ENCODE data around the gene ENTHD1. TPM values are rescaled to one million over a fixed set of nuclear protein-coding genes. Genes with fewer than 3 reads are reported as not detected.

ENTHD1 gene
- total and polyA plus RNA-seq, 2 of the 4 experiments (the other 2 are of a cell fraction) = not detected

- no peaks in the 10 kb centered on the region for H3K9me3 ChIP-seq (ENCODE audit: control insufficient read depth, insufficient read depth, low read length)
- H3K79me1 ChIP-seq (ENCODE audit: low read depth in 1 of 2, low read length in 2 of 2) = no peaks in the 10 kb centered on the region
- H3K23ac ChIP-seq (ENCODE audit: low read depth, low read length) = no peak overlapping the region
- no peak overlapping the region for H2BK20ac ChIP-seq (ENCODE audit: low read depth, low read length)
- H3K4me2 ChIP-seq (ENCODE audit: low read depth, low read length) = no peak overlapping the region
- ChIA-PET CTCF (no interaction called here), POLR2A (ENCODE audit: unreplicated experiment) (no interaction called here)
- H3K4ac ChIP-seq (ENCODE audit: low read depth, low read length) = no peak overlapping the region
- peaks cover 18% of the 10 kb centered on the region for H3K27me3 ChIP-seq (ENCODE audit: control insufficient read depth, insufficient read depth, low read length)
- no peak overlapping the region for H2AK5ac ChIP-seq (ENCODE audit: low read depth, low read length)
- in situ Hi-C loops (cut with MboI; ENCODE audit: low sequenced_read_pairs) (no loop called here), dilution Hi-C loops (cut with HindIII; ENCODE audit: low sequenced_read_pairs, unreplicated experiment) (no loop called here), intact Hi-C loops (cut with micrococcal nuclease) (loop anchor here (10.0 kb wide), 1 partner anchor 118 kb away; no protein-coding TSS in a partner anchor)
- DNase-seq (no peak), ATAC-seq (ENCODE audit: low read depth) (no peak)
- H3K4me1 ChIP-seq (ENCODE audit: control insufficient read depth, insufficient read depth, low read length) = no peaks in the 10 kb centered on the region
- no peaks in the 10 kb centered on the region for H3K9me1 ChIP-seq (ENCODE audit: insufficient read depth, low read length)
- no peak overlapping the region for H4K91ac ChIP-seq (ENCODE audit: insufficient read depth, low read depth, low read length)
- H2AK9ac ChIP-seq (replicated peaks; ENCODE audit: low read depth, low read length, poor library complexity) = no peak overlapping the region
- H2BK5ac ChIP-seq (ENCODE audit: low read depth, low read length, poor library complexity, severe bottlenecking) = no peak overlapping the region
- no CpG with 5 or more reads among the region's 1 CpG for WGBS, 2 experiments (ENCODE audit: extremely low coverage in 2 of 2, insufficient read length in 1 of 2)
- BruUV-seq (replicated peaks) = no TSS peak
- no peaks in the 10 kb centered on the region for H4K20me1 ChIP-seq (ENCODE audit: insufficient read depth, low read length)
- no peak overlapping the region for H3K18ac ChIP-seq (ENCODE audit: low read depth, low read length)
- H3K56ac ChIP-seq (ENCODE audit: extremely low read depth, insufficient read depth, low read length) = no peak overlapping the region
- H3K36me3 ChIP-seq (ENCODE audit: control insufficient read depth, insufficient read depth, low read length) = no peaks in the 10 kb centered on the region
- no peak overlapping the region for H2BK15ac ChIP-seq (ENCODE audit: low read depth, low read length)
- H3K4me3 ChIP-seq (ENCODE audit: insufficient read depth, low read depth, low read length) = no peak overlapping the region
- no peak overlapping the region for H2BK120ac ChIP-seq (ENCODE audit: low read depth, low read length)
- no peak overlapping the region for H3K9ac ChIP-seq (ENCODE audit: low read depth, low read length)
- TF ChIP-seq CEBPB (IDR thresholded peaks at IDR 0.05; ENCODE audit: low read depth, low read length) (no peak), RCOR1 (IDR thresholded peaks at IDR 0.05; ENCODE audit: insufficient replicate concordance, low read length) (no peak), BHLHE40 (IDR thresholded peaks at IDR 0.05; ENCODE audit: low read depth, low read length) (no peak), MXI1 (IDR thresholded peaks at IDR 0.05; ENCODE audit: borderline replicate concordance, low read depth, low read length) (no peak), USF2 (IDR thresholded peaks at IDR 0.05; ENCODE audit: low read depth, low read length) (no peak), CTCF (conservative IDR thresholded peaks at IDR 0.05; ENCODE audit: low read depth, low read length) (no peak), RAD21 (IDR thresholded peaks at IDR 0.05; ENCODE audit: low read length) (no peak), POLR2A (IDR thresholded peaks at IDR 0.05; ENCODE audit: low read depth, low read length) (no peak), CHD1 (IDR thresholded peaks at IDR 0.05; ENCODE audit: low read depth, low read length) (no peak), SMC3 (IDR thresholded peaks at IDR 0.05; ENCODE audit: low read depth, low read length) (no peak), ELK1 (IDR thresholded peaks at IDR 0.05; ENCODE audit: borderline replicate concordance, low read depth, low read length) (no peak), NFE2L2 (IDR thresholded peaks at IDR 0.05; ENCODE audit: low read depth, low read length) (no peak), FOS (IDR thresholded peaks at IDR 0.05; ENCODE audit: low read depth, low read length) (no peak), MAFK (IDR thresholded peaks at IDR 0.05; ENCODE audit: low read depth, low read length) (no peak)
- no peak overlapping the region for H4K8ac ChIP-seq (ENCODE audit: low read depth in 2 of 2, low read length in 2 of 2)
- no peak overlapping the region for H4K5ac ChIP-seq (ENCODE audit: low read depth, low read length)
- no peak overlapping the region for H3K14ac ChIP-seq (replicated peaks; ENCODE audit: low read depth, low read length)
- no peak overlapping the region for H3K27ac ChIP-seq (ENCODE audit: insufficient read depth, low read length)
- H2AFZ ChIP-seq (replicated peaks; ENCODE audit: low read length, poor library complexity) = no peak overlapping the region
Measured at GRCh38 chr22:39883057-39883456, 10.5 kb downstream of the ENTHD1 start.
